OCI-LY7 (cell line): ENCODE data around the gene LARGE1.

Experiments used
- CTCF ChIP-seq: fragments of 200-600 bp; sonication (generic); conservative IDR thresholded peaks from 2 replicates; pipeline ENCODE4 v1.5.1; 2014; ENCODE audit warnings: mild to moderate bottlenecking, antibody characterized with exemption, low read length, moderate library complexity, mixed read lengths
- EZH2phosphoT487 ChIP-seq: fragments of 200-600 bp; sonication (generic); IDR thresholded peaks from 2 replicates; pipeline ENCODE4 v1.6.1; 2018; ENCODE audit warnings: low read depth, borderline replicate concordance, mild to moderate bottlenecking, mixed run types, antibody characterized with exemption, low read length, moderate library complexity, mixed read lengths

DNA sequence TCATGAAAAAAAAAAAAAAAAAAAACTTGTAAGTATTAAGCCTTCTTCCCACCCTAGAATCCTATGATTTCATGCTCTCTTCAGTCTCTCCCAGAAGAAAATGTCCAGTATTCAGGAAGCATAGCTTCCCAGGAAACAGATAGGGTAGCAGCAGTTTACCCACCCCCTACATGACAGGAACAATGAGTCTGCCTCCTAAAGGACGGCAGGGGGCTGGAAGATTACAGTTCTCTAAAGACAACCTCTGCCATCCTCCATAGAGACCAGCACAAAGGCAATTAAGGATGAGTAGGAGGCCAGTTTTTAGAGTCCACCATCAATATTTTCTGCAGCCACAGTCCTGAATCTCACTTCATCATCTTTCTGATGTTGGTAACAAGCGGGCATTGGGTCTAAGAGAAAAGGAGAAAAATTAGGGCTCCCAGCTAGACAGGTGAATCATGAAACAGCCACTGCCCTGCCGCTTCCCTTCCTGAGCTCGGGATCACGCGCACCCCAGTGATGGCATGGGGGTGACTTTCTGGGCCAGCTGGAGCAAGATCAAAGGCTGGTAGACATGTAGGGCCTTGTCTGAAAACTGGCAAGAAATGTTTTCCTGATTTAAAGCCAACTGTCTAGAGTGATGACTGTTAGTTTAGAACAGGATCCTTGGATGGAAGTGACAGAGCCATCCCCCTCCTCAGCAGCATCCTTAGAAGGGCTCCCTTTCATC is 322.8 kb downstream of the LARGE1 start:
- TF ChIP-seq CTCF (no peak), EZH2phosphoT487 (no peak)
